Keratinocyte (primary cell): ENCODE results near the gene TP53RK. TPM values are rescaled to one million over a fixed set of nuclear protein-coding genes. Genes with fewer than 3 reads are reported as not detected.
A peak's percentile ranks its signal among the peaks of the same experiment; 100 is the strongest.

ENCODE experiments used
- DNase-seq: peaks from one replicate; pipeline ENCODE4 v3.0.0-alpha.2; 2011; ENCODE audit warnings: low read depth, missing footprints, low spot score
- FAIRE-seq: peaks from 2 replicates; lab custom pipeline; 2011; peaks lifted over from hg19 to GRCh38; lab: Jason Lieb, UNC
- H2AFZ ChIP-seq: 2 replicates; pipeline ENCODE4 v1.6.0; 2012; ENCODE audit warnings: low read length, control low read depth, inconsistent platforms; ENCODE audit not compliant: control insufficient read depth
- H3K27ac ChIP-seq: 2 replicates; pipeline ENCODE4 v1.5.1; 2011; ENCODE audit warnings: low read length; ENCODE audit not compliant: control insufficient read depth, insufficient read depth
- H3K27me3 ChIP-seq: 3 replicates; pipeline ENCODE4 v1.6.0; 2011; ENCODE audit warnings: low read length; ENCODE audit not compliant: control insufficient read depth, insufficient read depth; ENCODE audit errors: extremely low read depth
- H3K36me3 ChIP-seq, 2 experiments: 2 replicates in 1 of 2; 3 replicates in 1 of 2; pipeline ENCODE4 v1.5.1; 2011; ENCODE audit warnings: low read length in 2 of 2, mild to moderate bottlenecking in 1 of 2; ENCODE audit not compliant: control insufficient read depth in 2 of 2, insufficient read depth in 2 of 2; ENCODE audit errors: extremely low read depth in 1 of 2
- H3K4me1 ChIP-seq: 3 replicates; pipeline ENCODE4 v1.5.1; 2011; ENCODE audit warnings: low read length; ENCODE audit not compliant: control insufficient read depth, insufficient read depth; ENCODE audit errors: extremely low read depth
- H3K4me2 ChIP-seq: 3 replicates; pipeline ENCODE4 v1.6.0; 2011; ENCODE audit warnings: low read depth, low read length; ENCODE audit not compliant: control insufficient read depth, insufficient read depth; ENCODE audit errors: extremely low read depth
- H3K4me3 ChIP-seq, 3 experiments: fragments of 200-600 bp in 1 of 3; sonication (generic) in 1 of 3; 2 replicates in 2 of 3; 3 replicates in 1 of 3; pipeline ENCODE4 v1.5.1; 2011 to 2016; ENCODE audit warnings: low read length in 3 of 3, mild to moderate bottlenecking in 3 of 3, control low read depth in 2 of 3, inconsistent platforms in 1 of 3, low read depth in 1 of 3, mixed read lengths in 1 of 3, mixed run types in 1 of 3, moderate library complexity in 1 of 3; ENCODE audit not compliant: control insufficient read depth in 2 of 3, insufficient read depth in 2 of 3; ENCODE audit errors: extremely low read depth in 1 of 3
- H3K79me2 ChIP-seq: 2 replicates; pipeline ENCODE4 v1.6.0; 2012; ENCODE audit warnings: low read length; ENCODE audit not compliant: control insufficient read depth, insufficient read depth
- H3K9ac ChIP-seq: 3 replicates; pipeline ENCODE4 v1.6.0; 2011; ENCODE audit warnings: low read length; ENCODE audit not compliant: control insufficient read depth, insufficient read depth; ENCODE audit errors: extremely low read depth
- H3K9me1 ChIP-seq: 3 replicates; pipeline ENCODE4 v1.6.0; 2011; ENCODE audit warnings: low read length; ENCODE audit not compliant: control insufficient read depth, insufficient read depth; ENCODE audit errors: extremely low read depth
- H3K9me3 ChIP-seq: 2 replicates; pipeline ENCODE4 v1.5.1; 2012; ENCODE audit warnings: low read depth, low read length; ENCODE audit not compliant: control insufficient read depth
- H4K20me1 ChIP-seq: 3 replicates; pipeline ENCODE4 v1.6.0; 2011; ENCODE audit warnings: low read length; ENCODE audit not compliant: control insufficient read depth, insufficient read depth; ENCODE audit errors: extremely low read depth
- EZH2 ChIP-seq: IDR thresholded peaks from one replicate; pipeline ENCODE4 v1.6.1; 2012; ENCODE audit warnings: inconsistent platforms, mild to moderate bottlenecking, low read length, moderate library complexity
- dilution Hi-C: fragments of 300-500 bp; cut with MboI; formaldehyde crosslinking; loops from one replicate; pipeline ENCODE4 v1.7.0; 2020; ENCODE audit warnings: low sequenced_read_pairs; ENCODE audit not compliant: extremely low pct_ligation_motif_present
- polyA plus RNA-seq, 5 experiments: library from polyadenylated mRNA; depleted of rRNA in 3 of 5; stranded (reverse) in 3 of 5; stranded (forward) in 1 of 5; unstranded in 1 of 5; fragments of >200 nt; gene quantifications; 1 replicate in 1 of 5; 2 replicates in 3 of 5; 3 replicates in 1 of 5; pipeline versions ENCODE4 v1.2.1 to v1.2.3, GENCODE V29; 2011 to 2012; ENCODE audit warnings: missing spikeins in 2 of 5, low read depth in 1 of 5, low replicate concordance in 1 of 5
- TF ChIP-seq, protein P1 (sequence below), 3 experiments: IDR thresholded peaks in 1 of 3; conservative IDR thresholded peaks in 1 of 3; optimal IDR thresholded peaks in 1 of 3; 2 replicates in 2 of 3; 3 replicates in 1 of 3; pipeline versions ENCODE3 to v1.5.1; 2011; ENCODE audit warnings: low read length in 3 of 3, mild to moderate bottlenecking in 3 of 3, moderate library complexity in 2 of 3, control low read depth in 1 of 3, inconsistent platforms in 1 of 3; ENCODE audit not compliant: insufficient read depth in 2 of 3; ENCODE audit errors: extremely low read depth in 1 of 3

The TP53RK gene
- polyA plus RNA-seq, 1 donor (not counting 4 experiments of a cell fraction or from before 2014, with no cell fraction given): 15.9 TPM

DNA sequence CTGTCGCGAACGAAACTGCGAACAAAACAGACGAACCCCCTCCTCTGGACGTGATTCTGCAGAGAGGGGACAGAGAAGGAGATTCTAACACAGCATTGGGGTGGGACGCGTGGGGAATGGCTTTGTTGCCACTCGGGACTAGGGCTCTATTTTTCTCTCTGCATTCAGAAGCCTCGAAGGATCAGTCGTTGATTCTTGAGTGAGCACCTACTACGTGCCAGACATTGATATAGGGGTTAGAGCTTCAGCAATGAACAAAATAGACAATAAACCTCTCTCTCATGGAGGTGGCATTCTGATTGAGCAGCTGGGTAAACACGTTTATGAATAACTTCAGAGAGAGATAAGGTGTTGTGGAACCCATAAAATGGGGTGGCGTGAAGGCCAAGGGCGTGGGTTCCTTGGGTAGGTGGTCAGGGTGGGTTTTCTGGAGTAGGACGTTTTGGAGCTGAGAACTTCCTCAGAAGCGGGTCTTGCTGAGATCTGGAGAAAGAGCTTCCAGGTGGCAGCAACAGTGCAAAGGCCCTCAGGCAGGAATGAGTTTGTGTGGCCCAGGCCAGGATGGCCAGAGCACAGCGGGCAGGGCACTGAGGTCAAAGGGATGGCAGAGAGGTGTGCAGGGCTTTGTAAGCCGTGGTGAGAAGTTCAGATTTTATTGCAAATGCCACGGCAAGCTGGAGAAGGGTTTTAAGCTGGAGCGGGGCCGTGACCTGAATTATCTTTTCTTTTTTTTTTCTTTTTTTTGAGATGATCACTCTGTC lies 21.1 kb upstream of the TP53RK start:
- Histone ChIP-seq H3K9me3 (peaks cover 2% of the 10 kb centered on the region), H3K27me3 (peaks cover 45% of the 10 kb centered on the region), H3K4me3 (no peak overlapping the region), H3K4me2 (peak overlapping the region; percentile 16), H3K9me1 (no peaks in the 10 kb centered on the region), H3K4me1 (no peaks in the 10 kb centered on the region), H2AFZ (no peak overlapping the region), H3K79me2 (no peaks in the 10 kb centered on the region), H3K36me3 (no peaks in the 10 kb centered on the region), H3K9ac (no peak overlapping the region), H4K20me1 (no peaks in the 10 kb centered on the region), H3K27ac (no peak overlapping the region)
- TF ChIP-seq, protein P1, sequence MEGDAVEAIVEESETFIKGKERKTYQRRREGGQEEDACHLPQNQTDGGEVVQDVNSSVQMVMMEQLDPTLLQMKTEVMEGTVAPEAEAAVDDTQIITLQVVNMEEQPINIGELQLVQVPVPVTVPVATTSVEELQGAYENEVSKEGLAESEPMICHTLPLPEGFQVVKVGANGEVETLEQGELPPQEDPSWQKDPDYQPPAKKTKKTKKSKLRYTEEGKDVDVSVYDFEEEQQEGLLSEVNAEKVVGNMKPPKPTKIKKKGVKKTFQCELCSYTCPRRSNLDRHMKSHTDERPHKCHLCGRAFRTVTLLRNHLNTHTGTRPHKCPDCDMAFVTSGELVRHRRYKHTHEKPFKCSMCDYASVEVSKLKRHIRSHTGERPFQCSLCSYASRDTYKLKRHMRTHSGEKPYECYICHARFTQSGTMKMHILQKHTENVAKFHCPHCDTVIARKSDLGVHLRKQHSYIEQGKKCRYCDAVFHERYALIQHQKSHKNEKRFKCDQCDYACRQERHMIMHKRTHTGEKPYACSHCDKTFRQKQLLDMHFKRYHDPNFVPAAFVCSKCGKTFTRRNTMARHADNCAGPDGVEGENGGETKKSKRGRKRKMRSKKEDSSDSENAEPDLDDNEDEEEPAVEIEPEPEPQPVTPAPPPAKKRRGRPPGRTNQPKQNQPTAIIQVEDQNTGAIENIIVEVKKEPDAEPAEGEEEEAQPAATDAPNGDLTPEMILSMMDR (optimal IDR thresholded peaks at IDR 0.05 in 1 of 3, IDR thresholded peaks at IDR 0.05 in 1 of 3, conservative IDR thresholded peaks at IDR 0.05 in 1 of 3; ENCODE audit: extremely low read depth in 1 of 3, insufficient read depth in 2 of 3, low read length in 3 of 3): no peak
- no peak for TF ChIP-seq EZH2
- dilution Hi-C loops: no loop called here
- DNase-seq: no peak
- no peak for FAIRE-seq

DNA sequence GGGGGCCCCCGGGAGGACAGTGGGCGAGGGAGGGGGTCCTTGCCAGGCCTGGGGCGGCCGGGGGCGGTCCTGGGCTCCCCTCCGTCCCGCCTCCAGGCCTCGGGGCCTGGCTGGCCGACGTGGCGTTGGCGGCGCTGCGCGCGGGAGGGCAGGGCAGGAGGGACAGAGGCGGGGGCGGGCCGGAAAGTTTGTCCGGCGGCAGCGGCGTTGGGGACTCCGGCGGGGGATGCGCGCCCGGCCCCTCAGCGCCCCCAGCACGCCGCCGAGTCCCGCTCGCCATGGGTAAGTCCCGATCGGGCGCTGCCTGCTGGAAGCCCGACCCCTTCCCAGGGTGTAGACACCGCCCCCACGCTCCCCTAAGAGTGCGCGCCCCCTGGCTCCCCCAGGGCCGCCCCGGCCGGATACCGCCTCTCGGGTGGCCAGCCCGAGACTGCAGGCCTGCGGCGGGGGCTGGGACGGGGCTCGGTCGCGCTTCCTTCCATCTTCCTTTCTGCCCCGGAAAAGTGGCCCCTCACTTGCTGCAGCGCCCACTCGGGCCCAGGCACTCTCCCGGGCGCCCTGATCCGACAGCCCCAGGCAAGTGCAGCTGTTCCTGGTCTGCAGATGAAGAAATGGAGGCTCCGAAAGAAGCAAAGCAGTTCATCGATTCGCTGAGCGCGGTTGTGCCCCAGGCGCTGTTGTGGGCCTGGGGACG lies 20.4 kb upstream of the TP53RK start, which contains the start of gene SLC2A10:
Gene SLC2A10 (plus strand): TSS at position 191 of the 694 bp plus-strand sequence. CDS start 88 bp downstream, at position 279.
- H3K4me1 ChIP-seq: no peaks in the 10 kb centered on the region
- H3K9ac ChIP-seq: no peak within 1 kb of the TSS
- H2AFZ ChIP-seq: no peak within 1 kb of the TSS
- H3K36me3 ChIP-seq: no peaks in the 10 kb centered on the region
- DNase-seq (no peak), FAIRE-seq (no peak)
- H3K4me2 ChIP-seq: peak within 1 kb of the TSS; percentile 16
- H3K27me3 ChIP-seq: peaks cover 45% of the 10 kb centered on the region
- no peak within 1 kb of the TSS for H3K27ac ChIP-seq
- H3K4me3 ChIP-seq: no peak within 1 kb of the TSS
- peaks cover 2% of the 10 kb centered on the region for H3K9me3 ChIP-seq
- dilution Hi-C loops: no loop called here
- H4K20me1 ChIP-seq: no peaks in the 10 kb centered on the region
- no peaks in the 10 kb centered on the region for H3K79me2 ChIP-seq
- no peaks in the 10 kb centered on the region for H3K9me1 ChIP-seq
- TF ChIP-seq, protein P1 (optimal IDR thresholded peaks at IDR 0.05 in 1 of 3, IDR thresholded peaks at IDR 0.05 in 1 of 3, conservative IDR thresholded peaks at IDR 0.05 in 1 of 3; ENCODE audit: extremely low read depth in 1 of 3, insufficient read depth in 2 of 3, low read length in 3 of 3): no peak
- no peak for TF ChIP-seq EZH2
